Ovary (tissue), 9 donors: ENCODE data around the gene C9orf43. TPM values are rescaled to one million over a fixed set of nuclear protein-coding genes. Genes with fewer than 3 reads are reported as not detected.

ENCODE experiments used
- DNase-seq, 5 donors: peaks; one replicate each; pipeline ENCODE4 v3.0.0-alpha.2; 2019 to 2020
- H3K27ac ChIP-seq, 2 donors: fragments of 200-600 bp; one replicate each; pipeline versions ENCODE4 v1.5.1 to v1.8.0; 2019 to 2022
- H3K27me3 ChIP-seq: fragments of 200-600 bp; one replicate; pipeline ENCODE4 v1.8.0; 2022
- H3K36me3 ChIP-seq: fragments of 200-600 bp; sonication (generic); one replicate; pipeline ENCODE4 v1.5.1; 2019
- H3K4me1 ChIP-seq: one replicate; pipeline ENCODE4 v1.8.1; 2013; ENCODE audit warnings: mild to moderate bottlenecking, moderate library complexity; ENCODE audit not compliant: insufficient read depth
- H3K4me3 ChIP-seq: fragments of 200-600 bp; sonication (generic); one replicate; pipeline ENCODE4 v1.5.1; 2017
- H3K9me3 ChIP-seq, 2 donors: fragments of 200-600 bp in 1 of 2; sonication (generic) in 1 of 2; one replicate each; pipeline versions ENCODE4 v1.5.1 to v1.8.1; 2013 to 2019; ENCODE audit warnings: mild to moderate bottlenecking in 1 of 2, moderate library complexity in 1 of 2
- CTCF ChIP-seq, 3 donors: fragments of 450-650 bp in 2 of 3; fragments of 200-600 bp in 1 of 3; IDR thresholded peaks; one replicate each; pipeline versions ENCODE4 v1.5.1 to v1.8.0; 2016 to 2022; ENCODE audit warnings: antibody characterized with exemption in 3 of 3, mild to moderate bottlenecking in 1 of 3
- EP300 ChIP-seq: sonication (generic); formaldehyde crosslinking; IDR thresholded peaks from one replicate; pipeline ENCODE4 v1.6.1; 2017; ENCODE audit warnings: antibody characterized with exemption
- POLR2A ChIP-seq: fragments of 450-650 bp; IDR thresholded peaks from one replicate; pipeline ENCODE4 v1.6.1; 2017; ENCODE audit warnings: antibody characterized with exemption, mild to moderate bottlenecking, moderate library complexity
- WGBS, 3 donors: extraction: QIAGEN DNeasy Blood & Tissue Kit in 1 of 3; methylation state at CpG; one replicate each; pipeline versions ENCODE4 v1.1.5 to v1.1.7; 2013 to 2017; 5-methylcytosine and 5-hydroxymethylcytosine counted together
- intact Hi-C, 4 donors: fragments of 100-400 bp; cut with DNase I; formaldehyde crosslinking; loops; one replicate each; pipeline versions ENCODE4 v1.11.0 to v1.15.1; 2022 to 2023
- polyA plus RNA-seq, 2 donors: library from polyadenylated mRNA; stranded (reverse); fragments of 200-250 nt in 1 of 2; fragments of 350-450 nt in 1 of 2; fragmentation: Illumina TruSeq in 1 of 2; extraction: RNeasy Lipid Tissue Mini Kit (QIAGEN cat#74804) in 1 of 2; gene quantifications; one replicate each; pipeline ENCODE4 v1.2.3, GENCODE V29; 2013 to 2014
- total RNA-seq, 7 donors: library from RNA; depleted of rRNA in 2 of 7; stranded (reverse); fragments of >200 nt in 2 of 7; fragmentation: NEBNext Ultra II Directional in 3 of 7; extraction: Animal tissue kit (Norgen Biotek cat#: 25700) in 3 of 7; gene quantifications; one replicate each; pipeline versions ENCODE4 v1.1.0 to v1.2.4, GENCODE V29; 2016 to 2023
- donor health status: DM: no; HTN: no; CAD: no; lungs with moderate emphysema.
- donor health status: DM: no; HTN: no; CAD: no.
- donor health status: Bipolar disorder and iron deficiency.
- donor health status: DM: yes; HTN: yes; CAD: no.
- donor health status: DM: no; HTN: no; CAD: no.
- donor health status: DM: yes; HTN: yes; CAD: no.

Gene C9orf43
- total and polyA plus RNA-seq, 9 donors = 0.46 to 1.2 (median 0.84) TPM

GRCh38 chr9:113368348-113368981 is 42.1 kb upstream of the C9orf43 start:
- DNase-seq = no peak
- 80 to 82% (median 81%) methylated on average over 5 of the region's 5 CpGs for WGBS, 3 donors
- H3K27ac ChIP-seq = no peak overlapping the region
- no peaks in the 10 kb centered on the region for H3K36me3 ChIP-seq
- no peaks in the 10 kb centered on the region for H3K4me1 ChIP-seq
- H3K9me3 ChIP-seq = no peaks in the 10 kb centered on the region
- TF ChIP-seq POLR2A (no peak), CTCF (IDR thresholded peaks at IDR 0.05) (no peak), EP300 (no peak)
- no peaks in the 10 kb centered on the region for H3K27me3 ChIP-seq
- intact Hi-C loops = no loop called here
- H3K4me3 ChIP-seq = no peak overlapping the region

GRCh38 chr9:113368982-113369854 is 41.3 kb upstream of the C9orf43 start:
- H3K27ac ChIP-seq = no peak overlapping the region
- H3K36me3 ChIP-seq = no peaks in the 10 kb centered on the region
- no peaks in the 10 kb centered on the region for H3K9me3 ChIP-seq
- no peak overlapping the region for H3K4me3 ChIP-seq
- DNase-seq = no peak
- H3K4me1 ChIP-seq = no peaks in the 10 kb centered on the region
- 63 to 70% (median 68%) methylated on average over 13 of the region's 13 CpGs for WGBS, 3 donors
- TF ChIP-seq EP300 (no peak), POLR2A (no peak), CTCF (IDR thresholded peaks at IDR 0.05) (no peak)
- H3K27me3 ChIP-seq = no peaks in the 10 kb centered on the region
- intact Hi-C loops = no loop called here

DNA sequence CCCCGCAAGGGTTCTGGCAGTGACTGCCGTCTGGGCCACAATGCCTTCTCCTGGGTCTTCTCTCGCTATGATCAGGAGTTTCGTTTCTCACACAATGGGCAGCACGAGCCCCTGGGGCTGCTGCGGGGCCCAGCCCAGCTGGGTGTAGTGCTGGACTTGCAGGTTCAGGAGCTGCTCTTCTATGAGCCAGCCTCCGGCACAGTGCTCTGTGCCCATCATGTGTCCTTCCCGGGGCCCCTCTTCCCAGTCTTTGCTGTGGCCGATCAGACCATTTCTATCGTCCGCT is 40.7 kb upstream of the C9orf43 start:
- H3K4me3 ChIP-seq = no peak overlapping the region
- no peak overlapping the region for H3K27ac ChIP-seq
- no peak for TF ChIP-seq EP300
- no peak for TF ChIP-seq POLR2A
- TF ChIP-seq CTCF (IDR thresholded peaks at IDR 0.05) = no peak
- H3K4me1 ChIP-seq = no peaks in the 10 kb centered on the region
- no peak for DNase-seq
- intact Hi-C loops = no loop called here
- no peaks in the 10 kb centered on the region for H3K27me3 ChIP-seq
- 76 to 83% (median 77%) methylated on average over 11 of the region's 11 CpGs for WGBS, 3 donors
- no peaks in the 10 kb centered on the region for H3K9me3 ChIP-seq
- H3K36me3 ChIP-seq = no peaks in the 10 kb centered on the region

DNA sequence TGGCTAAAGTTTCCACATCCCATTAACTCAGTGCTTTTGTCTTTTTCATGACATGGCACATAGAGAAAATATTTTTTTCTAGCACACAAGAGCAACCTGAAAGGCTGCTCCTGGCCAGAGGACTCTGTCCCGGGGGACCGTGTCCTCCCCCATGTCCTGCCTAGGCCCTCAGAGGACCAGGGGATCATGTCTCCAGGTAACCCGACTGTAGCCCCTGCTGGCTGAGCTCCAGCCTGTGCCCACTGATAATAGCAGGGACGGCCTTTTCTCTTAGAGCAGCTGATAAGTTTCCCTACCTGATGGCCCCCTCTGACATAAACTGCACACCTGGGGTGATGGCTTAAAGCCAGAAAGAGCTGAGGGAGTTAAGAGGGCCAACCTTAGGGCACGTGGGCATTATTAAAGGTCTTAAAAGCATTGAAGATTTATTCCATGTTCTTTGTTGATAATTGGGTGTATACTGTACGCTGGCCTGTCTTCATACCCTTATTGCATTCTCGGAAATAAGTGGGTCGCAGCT is 39.7 kb upstream of the C9orf43 start:
- Histone ChIP-seq H3K27ac (no peak overlapping the region), H3K4me3 (no peak overlapping the region), H3K36me3 (no peaks in the 10 kb centered on the region), H3K9me3 (no peaks in the 10 kb centered on the region), H3K27me3 (no peaks in the 10 kb centered on the region), H3K4me1 (peaks cover 3% of the 10 kb centered on the region)
- WGBS, 3 donors = 39 to 49% (median 43%) methylated on average over 8 of the region's 8 CpGs
- intact Hi-C loops = no loop called here
- no peak for TF ChIP-seq POLR2A
- no peak for TF ChIP-seq CTCF (IDR thresholded peaks at IDR 0.05)
- no peak for TF ChIP-seq EP300
- DNase-seq = no peak
